ENCODE measurements around the gene BCL7B. TPM values are rescaled to one million over a fixed set of nuclear protein-coding genes. Genes with fewer than 3 reads are reported as not detected.

Gene BCL7B
- total RNA-seq, 5 donors from 2014 or later (not counting 1 experiment from before 2014, with no cell fraction given), result 56.3 to 106 (median 63.8) TPM

DNA sequence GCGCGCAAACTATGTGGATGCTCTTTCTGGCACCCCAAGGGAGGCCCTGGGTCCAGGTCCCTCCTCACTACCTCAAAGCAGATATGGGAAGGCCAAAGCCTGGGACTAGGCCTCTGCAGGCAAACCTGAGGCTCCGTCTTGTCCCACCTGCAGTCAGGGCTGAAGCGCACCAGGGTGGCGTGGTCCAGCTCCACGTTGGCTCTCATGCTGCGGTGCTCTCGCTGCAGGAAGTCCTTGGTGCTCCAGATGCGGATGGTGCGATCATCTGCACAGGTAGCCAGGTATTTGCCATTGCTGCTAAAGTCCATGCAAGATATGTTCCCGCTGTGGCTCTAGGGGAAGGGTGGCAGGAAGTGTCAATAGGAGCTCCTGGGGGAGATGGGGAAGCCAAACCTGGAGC is 16.3 kb upstream of the BCL7B start:
- POLR2A ChIA-PET, result no interaction called here
- no peaks in the 10 kb centered on the region for H3K27me3 Mint-ChIP-seq
- H3K36me3 Mint-ChIP-seq, result peaks cover 38% of the 10 kb centered on the region
- Histone ChIP-seq H3K4me3 (ENCODE audit: control insufficient read depth in 1 of 2, extremely low read depth in 1 of 2, low read length in 1 of 2) (no peak overlapping the region), H3K9me3 (no peaks in the 10 kb centered on the region), H3K4me1 (ENCODE audit: control insufficient read depth in 1 of 2, extremely low read depth in 1 of 2, insufficient read depth in 2 of 2, low read length in 2 of 2) (peaks cover 7 to 20% of the 10 kb centered on the region in 2 experiments), H3K27ac (ENCODE audit: low read length) (no peak overlapping the region), H3K36me3 (ENCODE audit: control insufficient read depth in 2 of 2, extremely low read depth in 1 of 2, insufficient read depth in 1 of 2, low read length in 1 of 2) (peaks cover 20 to 59% of the 10 kb centered on the region in 2 donors), H3K27me3 (replicated peaks in 1 of 2; ENCODE audit: control insufficient read depth in 2 of 2, extremely low read depth in 1 of 2, insufficient read depth in 2 of 2, low read length in 1 of 2) (no peaks in the 10 kb centered on the region)
- ATAC-seq (replicated peaks in 1 of 4) (no peak), DNase-seq (no peak)
- no peak overlapping the region for H3K4me3 Mint-ChIP-seq
- 95% methylated on average over 11 of the region's 11 CpGs for WGBS (ENCODE audit: insufficient coverage)
- H3K9me3 Mint-ChIP-seq, result no peaks in the 10 kb centered on the region
- H3K27ac Mint-ChIP-seq, result no peak overlapping the region
- CTCF ChIA-PET, result no interaction called here
- peaks cover 12 to 26% (median 22%) of the 10 kb centered on the region in 3 donors for H3K4me1 Mint-ChIP-seq

DNA sequence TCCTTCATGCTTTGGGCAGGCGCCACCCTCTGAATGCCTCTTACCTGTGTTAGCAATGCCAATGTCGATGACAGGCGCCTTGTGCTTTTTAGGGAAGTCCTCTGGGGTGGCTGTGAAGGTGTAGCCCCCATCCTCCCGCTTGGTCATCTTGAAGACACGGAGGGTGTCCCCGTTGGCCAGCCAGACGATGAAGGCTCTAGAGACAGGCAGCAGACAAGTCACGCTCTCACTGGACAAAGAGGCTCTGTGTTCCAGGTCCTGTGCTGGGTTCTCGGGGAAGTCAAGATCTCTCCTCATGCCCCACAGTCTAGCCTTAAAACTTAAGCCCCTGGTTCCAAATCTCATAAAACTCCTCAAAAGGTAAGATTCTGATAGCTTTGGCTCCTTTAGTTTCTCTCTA is 15.8 kb upstream of the BCL7B start:
- Histone ChIP-seq H3K4me1 (ENCODE audit: control insufficient read depth in 1 of 2, extremely low read depth in 1 of 2, insufficient read depth in 2 of 2, low read length in 2 of 2) (peaks cover 7 to 20% of the 10 kb centered on the region in 2 experiments), H3K4me3 (ENCODE audit: control insufficient read depth in 1 of 2, extremely low read depth in 1 of 2, low read length in 1 of 2) (no peak overlapping the region), H3K27ac (ENCODE audit: low read length) (no peak overlapping the region), H3K36me3 (ENCODE audit: control insufficient read depth in 2 of 2, extremely low read depth in 1 of 2, insufficient read depth in 1 of 2, low read length in 1 of 2) (peaks cover 20 to 59% of the 10 kb centered on the region in 2 donors), H3K27me3 (replicated peaks in 1 of 2; ENCODE audit: control insufficient read depth in 2 of 2, extremely low read depth in 1 of 2, insufficient read depth in 2 of 2, low read length in 1 of 2) (no peaks in the 10 kb centered on the region), H3K9me3 (no peaks in the 10 kb centered on the region)
- WGBS (ENCODE audit: insufficient coverage), result 96% methylated on average over 9 of the region's 9 CpGs
- ChIA-PET CTCF (no interaction called here), POLR2A (no interaction called here)
- Mint-ChIP-seq H3K4me3 (no peak overlapping the region), H3K27ac (no peak overlapping the region), H3K9me3 (no peaks in the 10 kb centered on the region), H3K27me3 (no peaks in the 10 kb centered on the region), H3K36me3 (peaks cover 38% of the 10 kb centered on the region), H3K4me1 (peaks cover 8 to 23% (median 21%) of the 10 kb centered on the region in 3 donors)
- no peak for DNase-seq
- ATAC-seq (replicated peaks in 1 of 4), result no peak

DNA sequence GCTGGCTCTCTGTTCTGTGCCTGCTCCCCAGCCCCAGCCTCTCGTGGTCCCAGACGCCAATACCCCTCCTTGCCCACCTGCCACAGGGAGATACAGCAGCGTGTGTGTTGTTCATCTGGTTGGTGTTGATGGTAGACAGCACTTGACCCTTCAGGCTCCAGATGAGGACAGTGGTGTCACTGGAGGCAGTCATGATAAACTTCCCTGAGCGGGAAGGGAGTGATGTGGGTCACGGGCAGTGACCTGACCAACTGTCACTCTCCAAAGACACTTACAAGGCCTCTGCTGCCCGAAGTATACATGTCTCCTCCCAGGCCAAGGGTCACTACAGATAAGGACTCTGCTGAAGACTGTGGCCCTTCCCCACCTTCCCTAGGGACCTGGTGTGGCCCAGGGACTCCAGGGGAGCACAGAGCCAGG is 15.3 kb upstream of the BCL7B start:
- H3K4me3 ChIP-seq (ENCODE audit: control insufficient read depth in 1 of 2, extremely low read depth in 1 of 2, low read length in 1 of 2), result no peak overlapping the region
- Mint-ChIP-seq H3K4me1 (peaks cover 13 to 25% (median 24%) of the 10 kb centered on the region in 3 donors), H3K9me3 (no peaks in the 10 kb centered on the region), H3K27ac (no peak overlapping the region), H3K4me3 (no peak overlapping the region), H3K36me3 (peaks cover 38% of the 10 kb centered on the region), H3K27me3 (no peaks in the 10 kb centered on the region)
- no peaks in the 10 kb centered on the region for H3K27me3 ChIP-seq (replicated peaks in 1 of 2; ENCODE audit: control insufficient read depth in 2 of 2, extremely low read depth in 1 of 2, insufficient read depth in 2 of 2, low read length in 1 of 2)
- DNase-seq, result no peak
- ATAC-seq (replicated peaks in 1 of 4), result no peak
- ChIA-PET CTCF (no interaction called here), POLR2A (interaction anchor here in 1 of 2 donors (0.6 kb wide), 1 partner anchor 216 kb away, joined by 18 read pairs; no protein-coding TSS in a partner anchor)
- no peak overlapping the region for H3K27ac ChIP-seq (ENCODE audit: low read length)
- no peaks in the 10 kb centered on the region for H3K9me3 ChIP-seq
- peaks cover 5 to 16% of the 10 kb centered on the region in 2 experiments for H3K4me1 ChIP-seq (ENCODE audit: control insufficient read depth in 1 of 2, extremely low read depth in 1 of 2, insufficient read depth in 2 of 2, low read length in 2 of 2)
- WGBS (ENCODE audit: insufficient coverage), result 100% methylated on average over 1 of the region's 6 CpGs
- peaks cover 20 to 59% of the 10 kb centered on the region in 2 donors for H3K36me3 ChIP-seq (ENCODE audit: control insufficient read depth in 2 of 2, extremely low read depth in 1 of 2, insufficient read depth in 1 of 2, low read length in 1 of 2)

- no peak overlapping the region for H3K27ac Mint-ChIP-seq
- H3K4me3 Mint-ChIP-seq, result no peak overlapping the region
- WGBS (ENCODE audit: insufficient coverage), result 99% methylated on average over 10 of the region's 10 CpGs
- ATAC-seq (replicated peaks in 1 of 4) (no peak), DNase-seq (no peak)
- H3K36me3 Mint-ChIP-seq, result peaks cover 35% of the 10 kb centered on the region
- H3K4me1 Mint-ChIP-seq, result peaks cover 17 to 27% (median 23%) of the 10 kb centered on the region in 3 donors
- no peaks in the 10 kb centered on the region for H3K9me3 ChIP-seq
- H3K9me3 Mint-ChIP-seq, result no peaks in the 10 kb centered on the region
- H3K4me3 ChIP-seq (ENCODE audit: control insufficient read depth in 1 of 2, extremely low read depth in 1 of 2, low read length in 1 of 2), result no peak overlapping the region
- peaks cover 20 to 59% of the 10 kb centered on the region in 2 donors for H3K36me3 ChIP-seq (ENCODE audit: control insufficient read depth in 2 of 2, extremely low read depth in 1 of 2, insufficient read depth in 1 of 2, low read length in 1 of 2)
- H3K27ac ChIP-seq (ENCODE audit: low read length), result no peak overlapping the region
- H3K27me3 ChIP-seq (replicated peaks in 1 of 2; ENCODE audit: control insufficient read depth in 2 of 2, extremely low read depth in 1 of 2, insufficient read depth in 2 of 2, low read length in 1 of 2), result no peaks in the 10 kb centered on the region
- H3K4me1 ChIP-seq (ENCODE audit: control insufficient read depth in 1 of 2, extremely low read depth in 1 of 2, insufficient read depth in 2 of 2, low read length in 2 of 2), result peaks cover 0 to 5% of the 10 kb centered on the region in 2 experiments
- CTCF ChIA-PET, result no interaction called here
- H3K27me3 Mint-ChIP-seq, result no peaks in the 10 kb centered on the region
- POLR2A ChIA-PET, result interaction anchor here in 1 of 2 donors (0.6 kb wide), 1 partner anchor 9 kb away, joined by 3 read pairs; no protein-coding TSS in a partner anchor
Observed at GRCh38 chr7:73570977-73571376, 13.5 kb upstream of the BCL7B start.

DNA sequence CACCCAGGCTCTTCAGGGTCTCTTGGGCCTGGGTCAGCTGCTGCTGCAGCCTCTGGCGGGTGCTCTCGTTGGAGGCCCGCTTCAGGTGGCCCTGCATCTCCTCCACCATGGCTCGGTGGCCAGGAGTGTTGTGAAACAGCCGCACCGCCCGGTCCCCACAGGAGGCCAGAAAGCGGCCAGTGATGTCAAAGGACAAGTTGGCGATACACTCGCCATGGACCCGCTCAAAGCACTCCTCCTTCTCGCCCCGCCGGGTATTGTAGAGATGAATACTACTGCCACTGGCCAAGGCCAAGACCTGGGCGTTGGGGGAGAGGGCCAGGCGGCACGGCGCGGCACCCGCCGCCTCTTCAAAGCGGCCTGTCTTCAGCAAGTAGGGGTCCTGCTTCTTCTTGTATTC is 13.0 kb upstream of the BCL7B start:
- H3K9me3 Mint-ChIP-seq, result no peaks in the 10 kb centered on the region
- no peaks in the 10 kb centered on the region for H3K27me3 Mint-ChIP-seq
- Histone ChIP-seq H3K36me3 (ENCODE audit: control insufficient read depth in 2 of 2, extremely low read depth in 1 of 2, insufficient read depth in 1 of 2, low read length in 1 of 2) (peaks cover 20 to 56% of the 10 kb centered on the region in 2 donors), H3K9me3 (no peaks in the 10 kb centered on the region), H3K4me1 (ENCODE audit: control insufficient read depth in 1 of 2, extremely low read depth in 1 of 2, insufficient read depth in 2 of 2, low read length in 2 of 2) (peaks cover 0 to 10% of the 10 kb centered on the region in 2 experiments), H3K27ac (ENCODE audit: low read length) (no peak overlapping the region), H3K27me3 (replicated peaks in 1 of 2; ENCODE audit: control insufficient read depth in 2 of 2, extremely low read depth in 1 of 2, insufficient read depth in 2 of 2, low read length in 1 of 2) (no peaks in the 10 kb centered on the region), H3K4me3 (ENCODE audit: control insufficient read depth in 1 of 2, extremely low read depth in 1 of 2, low read length in 1 of 2) (no peak overlapping the region)
- WGBS (ENCODE audit: insufficient coverage), result 97% methylated on average over 18 of the region's 22 CpGs
- ChIA-PET POLR2A (no interaction called here), CTCF (no interaction called here)
- peaks cover 35% of the 10 kb centered on the region for H3K36me3 Mint-ChIP-seq
- no peak overlapping the region for H3K4me3 Mint-ChIP-seq
- peaks cover 21 to 31% (median 28%) of the 10 kb centered on the region in 3 donors for H3K4me1 Mint-ChIP-seq
- ATAC-seq (replicated peaks in 1 of 4) (no peak), DNase-seq (no peak)
- no peak overlapping the region for H3K27ac Mint-ChIP-seq

DNA sequence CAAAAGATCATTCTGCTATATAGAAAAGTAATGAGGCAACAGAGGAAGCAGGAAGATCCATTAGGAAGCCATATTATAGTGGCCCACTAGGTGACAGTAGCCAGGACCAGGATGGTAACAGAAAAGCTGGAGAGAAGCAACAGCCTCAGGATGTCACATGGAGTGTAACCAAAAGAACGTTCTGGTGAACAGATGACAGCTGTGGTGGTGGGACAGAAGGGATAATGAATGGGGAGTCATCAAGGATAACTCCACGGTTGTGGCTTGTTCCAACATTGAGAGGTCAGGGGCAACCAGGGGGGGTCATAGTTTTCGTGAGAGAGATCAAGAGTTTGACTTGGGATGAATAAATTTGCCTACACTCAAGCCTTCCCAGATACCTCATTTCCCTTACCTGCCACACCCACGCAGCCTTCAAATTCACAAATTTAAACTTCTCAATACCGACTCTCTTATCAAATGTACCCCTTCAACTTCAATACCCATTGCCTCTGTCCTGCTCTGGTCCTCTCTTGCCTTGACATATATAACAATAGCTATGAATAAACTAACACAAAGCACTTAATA is 11.6 kb upstream of the BCL7B start:
- Histone ChIP-seq H3K4me3 (ENCODE audit: control insufficient read depth in 1 of 2, extremely low read depth in 1 of 2, low read length in 1 of 2) (no peak overlapping the region), H3K36me3 (ENCODE audit: control insufficient read depth in 2 of 2, extremely low read depth in 1 of 2, insufficient read depth in 1 of 2, low read length in 1 of 2) (peaks cover 16 to 48% of the 10 kb centered on the region in 2 donors), H3K27ac (ENCODE audit: low read length) (no peak overlapping the region), H3K4me1 (ENCODE audit: control insufficient read depth in 1 of 2, extremely low read depth in 1 of 2, insufficient read depth in 2 of 2, low read length in 2 of 2) (peaks cover 0 to 12% of the 10 kb centered on the region in 2 experiments), H3K9me3 (no peaks in the 10 kb centered on the region), H3K27me3 (replicated peaks in 1 of 2; ENCODE audit: control insufficient read depth in 2 of 2, extremely low read depth in 1 of 2, insufficient read depth in 2 of 2, low read length in 1 of 2) (no peaks in the 10 kb centered on the region)
- Mint-ChIP-seq H3K9me3 (no peaks in the 10 kb centered on the region), H3K27me3 (no peaks in the 10 kb centered on the region), H3K36me3 (peaks cover 30% of the 10 kb centered on the region), H3K4me1 (peaks cover 26 to 31% (median 30%) of the 10 kb centered on the region in 3 donors), H3K27ac (peak overlapping the region in 1 of 2 donors; percentile 4), H3K4me3 (no peak overlapping the region)
- WGBS (ENCODE audit: insufficient coverage), result 93% methylated on average over 3 of the region's 5 CpGs
- no peak for ATAC-seq (replicated peaks in 1 of 4)
- POLR2A ChIA-PET, result no interaction called here
- DNase-seq, result no peak
- CTCF ChIA-PET, result no interaction called here

All from T-cell (primary cell).